OCI-LY3 (cell line): ENCODE results near the gene GPR89A.

Experiments used
- CTCF ChIP-seq: fragments of 200-600, 300-600 bp; sonication (generic); IDR thresholded peaks from 2 replicates; pipeline ENCODE4 v1.5.1; 2014; ENCODE audit warnings: antibody characterized with exemption, low read length, low read depth
- EZH2phosphoT487 ChIP-seq: fragments of 200-600 bp; shearing (Covaris generic); IDR thresholded peaks from 2 replicates; pipeline ENCODE4 v1.6.1; 2018; ENCODE audit warnings: antibody characterized with exemption, mixed run types, low read depth

GRCh38 chr1:145716641-145717345 lies 109.0 kb downstream of the GPR89A start:
- no peak for TF ChIP-seq CTCF
- TF ChIP-seq EZH2phosphoT487 = no peak
